SKM-1 treated with dmso at 0.1 percent for 144 hours (cell line): Measurements from ENCODE around the gene PDIA5.
"Not testable (repeated sequence)": the region's sequence is repeated elsewhere in the genome, so short reads cannot be mapped to it uniquely, and the experiment has no call there.

Experiments used
- DNase-seq: peaks from one replicate; lab custom pipeline; 2025; ENCODE audit not compliant: unreplicated experiment; lab: John Stamatoyannopoulos, UW

Gene PDIA5

DNA sequence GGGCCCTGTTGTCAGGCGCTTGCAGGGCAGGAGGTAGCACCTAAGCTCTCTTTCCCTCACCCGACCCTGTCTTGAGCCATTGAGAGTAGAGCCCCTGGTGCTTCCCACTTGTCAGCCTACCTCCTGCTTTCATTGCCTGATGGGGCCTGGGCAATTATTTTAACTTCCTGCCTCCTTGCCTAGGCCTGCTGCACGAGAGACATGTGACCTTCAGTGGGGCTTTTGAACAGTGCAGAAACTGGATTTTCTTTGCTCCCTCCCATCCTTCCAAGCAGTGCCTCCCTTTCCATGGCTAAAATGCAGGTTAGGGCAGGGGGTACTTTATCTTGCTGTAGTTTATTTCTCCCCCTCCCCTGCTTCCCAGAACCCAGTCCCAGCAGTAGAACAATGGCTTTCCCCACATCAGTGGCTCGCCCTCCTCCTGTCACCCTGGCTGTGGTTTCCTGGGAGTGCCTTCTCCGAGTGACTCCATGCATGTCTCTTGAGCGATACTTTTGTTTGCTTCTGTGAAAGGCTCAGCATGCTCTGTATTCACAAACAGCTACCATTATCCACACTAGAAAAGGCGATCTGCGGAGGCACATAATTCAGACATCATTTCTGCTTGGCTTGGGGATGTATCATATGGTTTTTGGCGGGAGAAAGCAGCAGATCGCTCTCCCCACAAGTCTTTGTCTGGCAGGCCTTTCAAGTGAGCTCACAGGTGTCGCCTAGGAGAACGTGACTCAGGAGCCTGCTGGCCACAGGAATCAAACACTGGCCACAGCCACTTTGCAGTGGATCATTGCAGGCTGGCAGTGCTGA is 24.1 kb downstream of the PDIA5 start:
- DNase-seq: no peak

DNA sequence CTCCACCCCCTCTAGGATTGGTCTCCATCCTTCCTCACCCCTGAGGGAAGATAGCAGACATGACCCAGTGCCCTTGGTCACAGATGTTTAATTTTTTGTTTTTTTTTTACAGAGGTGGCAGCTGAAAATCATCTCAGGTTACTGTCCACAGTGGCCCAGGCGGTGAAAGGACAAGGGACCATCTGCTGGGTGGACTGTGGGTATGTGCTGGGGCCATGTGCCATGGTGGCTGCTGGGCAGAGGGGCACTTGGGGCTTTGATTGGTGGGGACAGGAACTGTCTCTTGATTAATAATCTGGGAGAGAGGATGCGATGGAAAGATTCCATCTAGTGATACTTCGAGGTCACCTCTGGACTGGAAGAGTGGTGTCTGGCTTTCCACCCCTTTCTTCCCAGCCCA is 25.4 kb downstream of the PDIA5 start:
- no peak for DNase-seq

- DNase-seq: no peak
Observed at GRCh38 chr3:123093696-123094095, 26.9 kb downstream of the PDIA5 start.

- DNase-seq: no peak
Observed at GRCh38 chr3:123094516-123095313, 27.9 kb downstream of the PDIA5 start.

DNA sequence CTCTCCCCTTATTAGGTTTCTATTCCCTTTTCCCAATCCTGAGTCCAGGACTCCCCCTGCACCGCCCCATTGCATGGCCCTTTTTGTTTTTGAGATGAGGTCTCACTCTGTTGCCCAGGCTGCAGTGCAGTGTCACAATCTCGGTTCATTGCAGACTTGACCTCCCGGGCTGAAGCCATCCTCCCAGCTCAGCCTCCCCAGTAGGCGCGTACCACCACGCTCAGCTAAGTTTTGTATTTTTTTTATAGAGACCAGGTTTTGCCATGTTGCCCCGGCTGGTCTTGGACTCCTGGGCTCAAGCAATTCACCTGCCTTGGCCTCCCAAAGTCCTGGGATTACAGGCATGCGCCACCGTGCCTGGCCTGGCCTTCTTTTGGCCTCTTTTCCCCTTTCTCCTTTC is 29.3 kb downstream of the PDIA5 start:
- DNase-seq: no peak

DNA sequence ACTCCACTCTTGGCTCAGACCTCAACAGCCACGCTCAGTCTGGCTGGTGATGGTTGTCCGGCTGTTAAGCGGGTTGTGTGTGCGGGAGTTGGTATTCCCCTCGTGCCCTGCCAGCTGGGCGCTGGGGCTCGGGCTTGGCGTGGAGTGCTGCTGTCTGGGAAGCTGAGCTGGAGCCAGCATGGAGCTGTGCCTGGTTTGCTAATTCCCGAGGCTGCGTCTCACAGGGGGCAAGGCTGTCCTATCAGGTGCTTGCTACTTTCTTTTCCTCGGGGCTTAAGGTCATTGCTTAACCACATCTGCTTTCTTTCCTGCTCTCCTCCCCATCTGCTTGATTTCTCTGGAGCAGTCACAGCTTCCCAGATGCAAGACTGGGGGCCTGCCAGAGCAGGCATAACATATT is 29.9 kb downstream of the PDIA5 start:
- no peak for DNase-seq

DNA sequence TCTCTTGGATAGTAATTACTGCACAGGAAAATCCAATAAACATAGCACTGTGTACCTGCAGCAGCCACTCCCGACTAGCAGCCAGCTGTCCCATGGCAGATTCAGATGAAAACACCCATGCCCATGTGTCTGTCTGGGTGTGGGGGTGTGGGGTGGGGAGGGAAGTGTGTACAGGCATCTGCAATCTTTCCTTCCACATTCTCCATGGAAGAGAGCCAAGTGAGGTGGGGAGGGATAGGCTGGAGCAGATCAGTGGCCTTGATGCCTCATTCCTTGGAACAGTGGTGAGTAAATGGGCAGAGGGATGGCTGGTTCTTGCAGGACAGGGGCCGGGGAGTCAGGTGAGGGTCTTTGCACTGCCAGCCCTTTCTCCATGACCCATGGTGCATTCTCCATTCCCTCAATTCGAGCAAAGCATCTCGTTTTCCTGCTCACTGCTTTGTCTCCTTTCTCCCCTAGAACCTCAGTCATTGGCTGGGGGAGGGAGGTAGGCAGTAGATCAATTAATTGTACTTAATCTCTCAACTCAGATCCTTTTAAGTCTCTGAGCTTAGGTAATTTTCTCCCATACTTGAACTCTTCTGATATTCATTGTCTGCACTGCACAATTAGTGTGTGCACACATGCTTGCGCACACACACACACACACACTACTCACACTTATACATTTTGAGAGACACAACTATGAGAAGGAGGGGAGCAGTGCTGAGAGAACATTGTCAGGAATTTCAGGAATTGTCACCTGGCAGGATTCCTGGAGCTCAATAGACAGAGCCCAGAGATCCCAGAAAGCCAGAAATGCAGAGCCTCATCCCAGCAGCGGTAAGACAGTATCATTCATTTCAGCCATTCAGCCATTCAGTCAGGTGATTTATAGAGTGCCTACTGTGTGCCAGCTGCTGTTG is 31.9 kb downstream of the PDIA5 start:
- no peak for DNase-seq

DNA sequence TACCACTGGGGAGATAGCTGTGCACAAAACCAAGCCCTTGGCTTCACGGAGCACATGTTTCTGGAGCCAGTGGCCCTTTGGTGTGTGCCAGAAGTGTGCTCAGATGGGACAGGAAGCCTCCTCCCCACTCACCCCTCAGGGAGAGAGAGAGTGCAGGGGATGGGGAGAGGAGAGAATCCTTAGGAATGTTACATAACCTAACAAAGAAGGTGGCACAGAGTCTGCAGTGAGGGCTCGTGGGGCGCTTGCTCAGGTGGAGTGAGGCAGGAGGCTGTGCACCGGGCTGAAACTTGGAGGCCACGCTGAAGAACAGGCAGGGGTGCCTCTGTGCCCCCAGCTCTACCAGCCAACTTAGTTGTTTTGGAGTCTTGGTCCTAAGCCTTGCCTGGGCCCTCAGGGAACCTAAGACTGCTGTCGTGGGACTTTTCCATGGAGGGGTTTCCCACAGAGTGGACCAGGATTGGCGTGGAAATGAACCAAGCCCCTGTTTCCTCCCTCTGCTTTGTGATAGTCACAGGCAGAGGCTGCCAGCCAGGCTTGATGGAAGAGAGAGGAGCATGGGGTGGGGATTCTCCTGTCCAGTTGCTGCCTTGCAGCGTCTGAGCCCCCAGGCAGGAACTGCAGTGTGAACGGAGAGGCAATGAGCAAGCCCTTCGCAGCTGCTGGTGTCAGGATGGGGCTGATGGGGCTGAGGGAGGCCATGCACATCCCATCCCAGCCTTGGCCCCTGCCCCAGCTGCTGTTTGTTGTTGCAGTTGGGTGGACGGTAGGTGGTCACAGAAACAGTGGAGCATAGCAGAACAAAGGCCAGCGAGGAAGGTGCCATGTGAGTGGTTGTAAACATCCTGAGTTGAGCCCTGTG is 32.7 kb downstream of the PDIA5 start:
- DNase-seq: no peak

GRCh38 chr3:123100193-123100776 is 33.5 kb downstream of the PDIA5 start:
- DNase-seq: no peak

- no peak for DNase-seq
Observed at GRCh38 chr3:123102249-123102648, 35.4 kb downstream of the PDIA5 start.

DNA sequence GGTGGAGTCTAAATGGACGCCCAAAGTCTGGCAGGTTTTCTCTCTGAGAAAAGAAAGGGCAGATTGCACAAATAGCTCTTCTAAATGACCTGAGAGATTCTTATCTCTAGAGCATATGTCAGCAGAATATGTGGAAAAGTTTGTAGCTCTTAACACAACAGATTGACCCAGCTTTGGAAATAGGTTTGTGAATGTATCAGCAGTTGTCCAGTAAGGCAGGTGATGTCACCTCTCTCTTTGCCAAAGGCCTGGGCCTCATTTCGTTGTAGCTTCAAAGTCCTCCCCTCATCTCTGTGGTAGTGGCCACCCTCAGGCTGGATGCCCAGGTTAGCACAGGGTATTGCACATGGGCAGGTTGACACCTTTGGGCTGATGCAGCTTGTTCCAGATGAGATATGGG is 36.0 kb downstream of the PDIA5 start:
- no peak for DNase-seq

DNA sequence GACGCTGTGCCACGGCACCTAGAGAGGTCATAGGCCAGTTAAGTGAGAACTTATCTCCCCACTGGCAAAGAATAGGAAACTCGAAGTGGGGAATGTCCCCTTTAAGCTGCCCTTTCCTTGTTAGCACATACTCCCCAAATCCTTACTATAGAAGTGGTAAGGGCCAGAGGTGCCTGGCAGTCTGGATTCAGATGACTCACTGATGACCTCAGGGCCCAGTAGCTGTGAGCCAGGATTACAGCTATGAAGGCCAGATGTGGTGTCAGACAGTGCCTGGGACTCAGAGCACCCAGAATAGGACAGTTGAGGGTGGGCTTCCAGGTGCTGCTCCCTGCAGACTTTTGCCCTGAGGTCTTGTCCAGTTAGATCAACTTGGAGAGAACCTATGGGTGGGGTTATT is 37.7 kb downstream of the PDIA5 start:
- DNase-seq: no peak

DNA sequence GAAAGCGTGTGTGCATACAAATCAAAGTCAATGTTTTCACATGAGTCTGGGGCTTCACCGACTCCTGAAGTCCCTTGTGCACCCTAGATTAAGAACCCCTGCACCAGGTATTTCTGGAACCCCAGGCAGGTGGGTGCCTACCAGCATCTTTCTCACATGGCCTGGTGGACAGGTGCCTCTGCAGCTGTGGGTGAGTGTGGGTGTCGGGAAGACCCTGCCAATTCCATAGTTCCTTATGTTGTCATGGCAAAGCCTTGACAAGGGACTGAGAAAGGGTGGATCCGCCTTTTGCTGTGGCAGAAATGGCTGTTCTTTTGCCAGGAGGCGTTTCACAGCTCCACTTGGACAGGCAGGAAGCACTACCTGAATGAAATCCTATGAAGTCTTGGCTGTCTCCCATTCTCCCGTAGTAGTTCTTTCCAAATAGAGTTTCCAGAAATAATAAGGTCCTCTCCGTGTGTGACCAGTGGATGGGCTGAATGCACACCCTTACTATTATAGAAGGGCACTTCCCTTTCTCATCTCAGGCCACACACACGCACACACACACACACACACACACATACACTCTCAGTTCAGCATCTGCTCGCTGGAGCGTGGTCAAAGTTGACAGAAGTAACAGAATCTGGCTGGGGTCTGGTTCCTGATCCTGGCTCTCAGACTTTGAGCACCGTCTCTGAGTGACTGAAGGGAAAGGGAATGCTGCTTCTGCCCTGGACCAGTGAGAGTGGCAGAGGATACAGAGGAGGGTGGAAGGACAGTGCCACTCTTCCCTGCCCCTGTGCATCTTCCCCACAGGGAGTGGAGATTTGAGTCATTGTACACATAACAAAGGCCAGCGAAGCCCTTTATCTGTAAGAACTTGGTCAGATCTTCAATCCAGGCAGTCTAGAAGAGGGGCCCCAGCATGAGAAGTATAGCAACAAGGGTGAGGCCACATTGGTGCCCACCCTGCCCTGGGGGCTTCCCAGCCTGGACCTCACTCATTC is 38.7 kb downstream of the PDIA5 start:
- DNase-seq: no peak

- DNase-seq: no peak
Observed at GRCh38 chr3:123110282-123110975, 43.6 kb downstream of the PDIA5 start.

DNA sequence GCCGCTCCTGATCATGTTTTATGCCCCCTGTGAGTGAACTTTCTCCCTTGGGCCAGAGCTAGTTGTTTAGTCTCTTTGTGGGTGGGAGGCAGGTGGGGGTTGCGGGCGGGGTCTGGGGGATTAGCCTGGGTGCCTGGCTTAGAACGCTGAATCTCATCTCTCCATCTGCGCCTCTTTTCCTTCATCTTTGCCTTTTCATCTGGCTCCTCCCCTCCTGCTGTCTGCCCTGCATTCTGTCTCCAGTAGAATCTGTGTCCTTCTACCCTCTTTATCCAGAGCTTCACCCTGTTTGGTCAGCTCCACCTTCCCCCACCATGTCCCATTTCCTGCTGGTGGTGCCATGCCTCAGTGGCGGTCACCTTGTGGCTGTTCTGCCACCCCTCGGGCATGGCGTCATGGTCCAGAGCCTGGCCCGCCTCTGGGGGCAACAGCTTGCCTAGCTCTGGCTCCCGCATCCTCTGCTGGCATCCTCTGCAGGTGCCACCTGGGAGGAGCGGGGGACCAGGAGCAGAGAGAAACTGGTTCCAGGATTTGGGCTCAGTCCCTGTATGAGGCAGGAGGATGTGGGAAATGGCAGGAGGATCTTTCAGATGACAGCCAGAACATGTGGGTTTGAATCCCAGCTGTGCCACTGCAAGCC is 44.3 kb downstream of the PDIA5 start:
- DNase-seq: no peak

DNA sequence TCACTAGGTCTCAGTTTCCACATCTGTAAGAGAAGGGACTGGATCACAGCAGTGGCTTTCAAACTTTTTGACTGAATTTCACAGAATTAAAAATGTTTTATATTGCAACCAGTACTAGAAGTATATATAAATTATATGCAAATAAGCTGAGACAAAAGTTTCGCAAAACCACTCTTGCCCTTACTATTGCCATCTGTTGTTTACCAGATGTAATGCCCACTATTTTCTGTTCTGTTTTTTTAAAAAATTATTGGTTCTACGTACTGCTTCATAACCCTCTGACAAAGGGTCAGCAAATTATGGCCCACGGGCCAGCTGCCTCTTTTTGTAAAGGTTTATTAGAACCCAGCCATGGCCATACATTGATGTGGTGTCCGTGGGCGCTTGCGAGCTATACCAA is 44.8 kb downstream of the PDIA5 start:
- no peak for DNase-seq

DNA sequence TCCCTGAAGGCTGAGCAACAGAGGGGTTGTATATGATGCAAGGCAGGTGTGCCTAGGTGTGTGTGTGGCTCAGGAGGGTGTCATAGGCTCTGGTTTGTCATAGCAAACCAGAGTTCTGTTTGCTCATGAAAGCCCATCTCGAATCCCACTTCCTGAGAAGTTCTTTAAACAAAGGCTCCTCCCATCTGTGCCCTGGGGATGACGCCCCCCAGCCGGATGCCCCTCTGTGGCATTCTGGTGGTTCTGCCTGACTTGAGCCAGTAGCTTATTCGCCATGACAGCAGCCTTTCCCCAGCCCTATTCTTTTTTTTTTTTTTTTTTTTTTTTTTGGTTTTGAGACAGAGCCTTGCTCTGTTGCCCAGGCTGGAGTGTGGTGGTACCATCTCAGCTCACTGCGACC is 45.4 kb downstream of the PDIA5 start:
- DNase-seq: no peak

DNA sequence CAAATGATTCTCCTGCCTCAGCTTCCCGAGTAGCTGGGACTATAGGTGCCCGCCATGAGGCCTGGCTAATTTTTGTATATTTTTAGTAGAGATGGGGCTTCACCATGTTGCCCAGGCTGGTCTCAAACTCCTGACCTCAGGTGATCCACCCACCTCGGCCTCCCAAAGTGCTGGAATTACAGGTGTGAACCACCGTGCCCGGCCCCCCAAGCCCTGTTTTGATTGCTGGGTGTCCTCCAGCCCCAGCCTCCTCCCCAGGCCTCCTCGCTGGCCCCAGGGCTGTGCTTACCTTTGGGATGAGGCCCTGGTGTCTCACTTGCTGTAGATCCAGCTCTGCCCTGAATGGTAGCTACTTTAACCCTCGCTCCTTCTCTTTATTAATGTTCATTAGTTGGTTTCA is 45.8 kb downstream of the PDIA5 start:
- not testable (repeated sequence) for DNase-seq
